Erythroblast (primary cell): ENCODE data around the gene KLHL29.

ENCODE experiments used
- GATA1 ChIP-seq: IDR thresholded peaks from 2 replicates; pipeline ENCODE4 v1.6.1; 2011; ENCODE audit warnings: low read depth, mild to moderate bottlenecking, control low read depth, low read length, moderate library complexity
- POLR2A ChIP-seq: IDR thresholded peaks from 2 replicates; pipeline ENCODE4 v1.6.1; 2011; ENCODE audit warnings: mild to moderate bottlenecking, low read length

- no peak for TF ChIP-seq POLR2A
- no peak for TF ChIP-seq GATA1
Observed at GRCh38 chr2:23549051-23549450, 164.1 kb downstream of the KLHL29 start.
